ENCODE measurements around the gene LGMN.
A peak's percentile ranks its signal among the peaks of the same experiment; 100 is the strongest.
"Not testable (repeated sequence)": the region's sequence is repeated elsewhere in the genome, so short reads cannot be mapped to it uniquely, and the experiment has no call there.

Gene LGMN

GRCh38 chr14:92748259-92749016 lies at the start of gene LGMN:
TSS of gene LGMN (minus strand) at chr14:92748627. CDS start at chr14:92732786, 15,841 bp downstream.
- peak; percentile 86 for DNase-seq

GRCh38 chr14:92794961-92795360 lies 46.5 kb upstream of the LGMN start:
- DNase-seq: no peak

DNA sequence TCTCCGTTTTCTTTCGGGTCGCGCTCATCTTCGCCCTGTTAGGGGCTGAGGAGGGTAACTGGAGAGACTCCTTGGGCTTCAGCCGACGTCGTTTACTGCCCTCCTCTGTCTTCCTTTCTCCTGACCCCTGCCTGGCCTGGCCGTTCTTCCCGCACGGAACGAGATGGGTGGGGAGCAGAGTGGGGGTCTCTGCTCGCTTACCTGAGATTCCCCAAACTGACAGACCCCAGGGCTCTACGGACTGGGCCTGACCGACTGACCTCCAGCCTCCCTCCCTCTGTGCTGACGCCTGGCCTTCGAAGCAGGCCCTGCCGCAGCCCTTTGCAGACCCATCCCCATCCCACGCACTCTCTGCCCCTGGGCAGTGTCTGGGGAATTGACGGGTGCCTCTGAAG lies 46.1 kb upstream of the LGMN start:
- peak; percentile 59 for DNase-seq

GRCh38 chr14:92793709-92794546 lies 45.5 kb upstream of the LGMN start, which contains the start of gene GOLGA5:
TSS of gene GOLGA5 (plus strand) at chr14:92794305. CDS start at chr14:92797438, 3,133 bp downstream.
- peak; percentile 98 for DNase-seq

- no peak for DNase-seq
Measured at GRCh38 chr14:92792885-92793284, 44.5 kb upstream of the LGMN start.

GRCh38 chr14:92789457-92790089 lies 41.1 kb upstream of the LGMN start:
- no peak for DNase-seq

- DNase-seq: no peak
Measured at GRCh38 chr14:92787554-92787953, 39.1 kb upstream of the LGMN start.

DNA sequence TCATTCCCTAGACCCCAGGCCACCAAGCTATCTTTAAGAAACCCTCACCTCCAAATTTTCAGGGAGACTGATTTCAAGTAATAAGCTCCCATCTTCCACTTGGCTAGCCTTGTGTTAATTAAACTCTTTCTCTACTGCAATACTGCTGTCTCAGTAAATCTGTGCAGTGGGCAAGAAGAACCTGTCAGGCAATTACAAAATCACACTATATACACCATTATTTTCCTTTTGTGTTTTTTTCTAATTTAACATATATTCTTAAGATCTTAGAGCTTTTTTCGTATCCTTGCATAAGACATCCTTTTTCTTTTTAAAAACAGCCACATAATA lies 38.0 kb upstream of the LGMN start:
- DNase-seq: no peak

DNA sequence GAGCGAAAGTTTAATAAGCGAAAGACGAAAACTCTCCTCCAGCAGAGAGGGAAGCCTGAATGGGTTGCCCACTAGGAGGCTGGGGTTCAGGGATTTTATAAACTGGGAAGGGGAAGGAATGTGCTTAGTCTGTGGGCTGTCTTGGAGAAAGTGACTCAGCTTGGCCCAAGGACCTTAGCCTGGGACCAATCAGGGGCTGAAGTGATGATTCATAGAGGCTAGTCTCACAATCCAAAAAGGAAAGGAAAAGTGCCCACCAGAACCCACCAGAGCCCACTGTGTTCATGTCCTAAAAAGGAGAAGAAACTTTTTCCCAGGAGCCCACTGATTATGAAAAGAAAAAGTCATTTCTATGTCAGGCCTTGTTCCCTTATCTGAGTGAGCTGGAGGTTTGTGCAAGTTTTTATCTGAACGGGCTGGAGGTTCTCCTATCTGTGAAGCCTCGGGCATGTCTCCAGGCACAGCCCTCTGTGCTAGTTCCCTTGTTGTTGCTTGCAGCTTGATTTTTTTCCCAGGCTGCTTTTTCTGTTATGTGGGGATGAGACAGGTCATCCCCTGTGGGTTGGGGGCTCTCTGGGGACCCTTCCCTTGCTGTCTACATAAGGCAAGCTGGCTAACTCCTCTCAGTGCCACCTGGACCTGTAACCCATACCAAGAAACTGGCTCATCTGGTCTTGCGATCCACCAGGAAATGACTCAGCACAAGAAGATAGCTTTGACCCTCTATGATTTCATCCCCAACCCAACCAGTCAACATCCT lies 37.4 kb upstream of the LGMN start:
- DNase-seq: no peak

DNA sequence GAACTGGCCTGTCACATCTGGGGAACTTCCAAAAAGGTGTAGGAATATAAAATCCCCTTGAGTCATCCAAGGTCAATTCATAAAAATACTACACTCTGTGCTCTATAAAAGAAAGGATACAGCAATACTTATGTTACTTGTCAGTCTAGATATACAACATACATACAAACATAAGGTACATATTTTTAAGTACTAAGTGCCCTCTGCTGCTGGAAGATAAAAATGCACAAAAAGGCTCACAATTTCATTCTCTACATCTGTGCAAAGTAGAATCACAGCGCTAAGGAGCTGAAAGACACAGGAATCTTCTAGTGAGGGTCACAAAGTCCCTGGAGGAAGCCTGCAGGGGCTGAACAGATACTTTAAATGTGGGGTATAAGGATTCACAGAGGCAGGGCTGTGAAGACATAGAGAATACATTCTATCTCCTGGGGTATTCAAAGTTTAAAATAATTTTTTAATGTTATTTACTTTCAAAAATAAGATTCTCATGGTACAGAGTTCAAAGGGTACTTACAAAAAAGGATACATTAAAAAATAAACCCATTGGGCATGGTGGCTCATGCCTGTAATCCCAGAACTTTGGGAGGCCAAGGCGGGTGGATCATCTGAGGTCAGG lies 35.5 kb upstream of the LGMN start:
- DNase-seq: no peak

DNA sequence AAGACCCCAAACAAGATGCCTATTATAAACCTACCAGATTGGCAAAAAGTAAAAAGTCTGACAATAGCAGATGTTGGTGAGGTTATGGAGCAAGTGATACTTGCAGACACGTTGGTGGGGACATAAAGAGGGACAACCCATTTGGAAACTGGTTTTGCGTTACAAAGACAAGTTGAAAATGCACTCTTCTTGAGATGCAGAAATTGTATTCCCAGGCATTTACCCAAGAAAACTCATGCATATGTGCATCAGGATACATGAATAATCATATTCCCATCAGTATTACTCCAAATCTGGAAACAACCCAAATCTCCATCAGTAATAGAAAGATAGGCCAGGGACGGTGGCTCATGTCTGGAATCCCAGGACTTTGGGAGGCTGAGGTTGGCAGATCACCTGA lies 32.9 kb upstream of the LGMN start:
- DNase-seq: no peak

GRCh38 chr14:92780444-92781232 lies 32.2 kb upstream of the LGMN start:
- DNase-seq: no peak

DNA sequence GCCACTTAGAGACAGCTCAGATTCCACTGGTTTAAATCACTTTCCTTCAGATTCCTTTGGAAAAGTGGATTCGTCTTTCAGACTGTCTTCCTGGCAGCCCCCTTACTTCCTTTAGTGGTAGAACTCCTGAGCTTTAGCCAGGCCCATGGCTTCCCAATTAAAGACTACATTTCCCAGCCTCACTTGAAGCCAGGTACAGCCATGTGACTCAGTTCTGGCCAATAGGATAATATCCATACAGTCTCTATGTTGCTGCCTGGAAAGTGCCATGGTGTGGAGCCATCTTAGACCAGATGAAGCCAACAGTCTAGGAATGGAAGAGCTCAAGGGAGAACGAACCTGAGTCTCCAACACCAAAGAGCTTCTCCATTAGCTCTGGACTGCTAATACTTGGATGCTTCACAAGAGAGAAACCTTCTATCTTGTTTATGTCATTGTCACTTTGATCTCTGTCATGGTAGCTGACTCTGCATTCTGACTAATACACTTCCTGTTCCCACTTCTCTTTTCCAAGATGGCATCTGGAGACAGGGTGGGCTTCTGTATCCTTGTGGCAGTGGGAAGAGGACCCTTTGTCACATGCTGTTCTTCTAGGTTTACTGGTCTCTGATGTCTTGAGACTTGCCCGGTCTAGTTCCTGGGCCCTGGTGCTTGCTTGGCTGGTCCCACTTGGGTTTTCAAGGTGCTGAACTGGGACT lies 30.6 kb upstream of the LGMN start:
- not testable (repeated sequence) for DNase-seq

DNA sequence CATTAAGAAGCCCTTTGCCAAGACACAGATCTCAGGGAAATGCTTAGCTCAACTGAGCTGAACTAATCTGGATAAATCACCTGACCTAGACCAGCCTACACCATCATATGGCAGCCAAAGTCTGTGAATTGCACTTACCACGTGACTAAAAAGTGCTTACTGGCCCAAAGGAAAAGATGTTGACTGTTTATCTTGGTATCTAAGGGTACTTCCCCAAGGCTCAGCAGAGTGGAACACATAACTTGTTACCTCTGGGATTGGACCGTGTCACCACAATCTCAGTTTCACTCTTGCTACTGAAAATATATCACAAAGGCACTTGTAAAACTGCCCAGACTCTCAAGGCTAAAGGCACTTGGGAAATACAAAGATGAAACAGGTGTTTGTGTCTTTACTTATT lies 26.9 kb upstream of the LGMN start:
- DNase-seq: not testable (repeated sequence)

GRCh38 chr14:92774572-92774971 lies 26.1 kb upstream of the LGMN start:
- no peak for DNase-seq

DNA sequence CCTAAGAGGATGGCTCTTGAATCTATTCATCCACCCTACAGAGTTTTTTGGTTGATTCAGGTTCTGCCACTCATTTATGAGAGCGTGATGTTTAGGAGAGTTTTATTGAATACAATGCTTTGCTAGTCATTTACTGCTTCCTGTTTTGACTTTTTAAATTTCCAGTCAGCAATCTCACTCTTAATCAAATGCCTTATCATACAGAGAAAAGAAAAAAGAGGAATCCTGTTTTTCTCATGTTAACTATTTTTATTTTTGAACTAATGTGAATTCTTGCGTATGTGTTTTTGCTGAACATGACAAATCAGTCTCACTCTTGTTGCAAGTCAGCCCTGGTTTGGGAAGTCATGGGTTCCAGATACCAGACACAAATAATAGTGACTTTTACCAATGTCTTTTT lies 22.1 kb upstream of the LGMN start:
- no peak for DNase-seq

GRCh38 chr14:92768795-92769194 lies 20.4 kb upstream of the LGMN start:
- no peak for DNase-seq

GRCh38 chr14:92768236-92768635 lies 19.8 kb upstream of the LGMN start:
- not testable (repeated sequence) for DNase-seq

- DNase-seq: not testable (repeated sequence)
Measured at GRCh38 chr14:92763666-92764631, 15.5 kb upstream of the LGMN start.

- DNase-seq: no peak
Measured at GRCh38 chr14:92760524-92760805, 12.0 kb upstream of the LGMN start.
